SK-N-SH treated with all-trans-retinoic acid at 6 μM for 48 hours (cell line): Measurements from ENCODE around the gene TSPAN15.

Source experiments
- ATAC-seq: fragments of 200-7000 bp; cut with Tn5 transposase; 3 replicates; pipeline ENCODE4 v1.9.1; 2020; ENCODE audit warnings: mild to moderate bottlenecking, moderate library complexity
- ARNTL ChIP-seq: fragments of 450-650 bp; formaldehyde crosslinking; IDR thresholded peaks from 2 replicates; pipeline ENCODE4 v1.5.0; 2020; ENCODE audit warnings: low read depth, mild to moderate bottlenecking, moderate library complexity, borderline replicate concordance
- BACH2 ChIP-seq: fragments of 250-450 bp; sonication (Bioruptor Pico); IDR thresholded peaks from 2 replicates; pipeline ENCODE4 v1.9.0; 2021; ENCODE audit warnings: mild to moderate bottlenecking, borderline replicate concordance
- CREB5 ChIP-seq: fragments of 250-450 bp; sonication (Bioruptor Pico); IDR thresholded peaks from 2 replicates; pipeline ENCODE4 v1.5.1; 2020; ENCODE audit warnings: low read depth, mild to moderate bottlenecking, moderate library complexity
- CSDC2 ChIP-seq: fragments of 250-450 bp; sonication (Bioruptor Pico); IDR thresholded peaks from 2 replicates; pipeline ENCODE4 v1.5.0; 2020; ENCODE audit warnings: mild to moderate bottlenecking, moderate library complexity
- ESRRG ChIP-seq: fragments of 250-450 bp; sonication (Bioruptor Pico); IDR thresholded peaks from 2 replicates; pipeline ENCODE4 v1.6.1; 2021; ENCODE audit warnings: mild to moderate bottlenecking
- GLIS3 ChIP-seq: fragments of 250-450 bp; sonication (Bioruptor Pico); IDR thresholded peaks from 2 replicates; pipeline ENCODE4 v1.5.0; 2020; ENCODE audit warnings: mild to moderate bottlenecking, moderate library complexity
- ISL1 ChIP-seq: fragments of 250-450 bp; sonication (Bioruptor Pico); IDR thresholded peaks from 2 replicates; pipeline ENCODE4 v2.1.2; 2022; ENCODE audit warnings: mild to moderate bottlenecking, moderate library complexity
- OSR1 ChIP-seq: fragments of 250-450 bp; sonication (Bioruptor Pico); IDR thresholded peaks from 2 replicates; pipeline ENCODE4 v1.8.0; 2022; ENCODE audit warnings: moderate library complexity, mild to moderate bottlenecking, inconsistent platforms
- POU6F1 ChIP-seq: fragments of 250-450 bp; sonication (Bioruptor Pico); IDR thresholded peaks from 2 replicates; pipeline ENCODE4 v1.8.0; 2021; ENCODE audit warnings: low read depth, mild to moderate bottlenecking, moderate library complexity, borderline replicate concordance
- RARB ChIP-seq: fragments of 250-450 bp; sonication (Bioruptor Pico); IDR thresholded peaks from 2 replicates; pipeline ENCODE4 v1.8.0; 2021; ENCODE audit warnings: mild to moderate bottlenecking, moderate library complexity
- TCF4 ChIP-seq: fragments of 250-450 bp; sonication (Bioruptor Pico); IDR thresholded peaks from 2 replicates; pipeline ENCODE4 v1.8.0; 2021; ENCODE audit warnings: mild to moderate bottlenecking, moderate library complexity, borderline replicate concordance
- TOX ChIP-seq: fragments of 250-450 bp; sonication (Bioruptor Pico); IDR thresholded peaks from 2 replicates; pipeline ENCODE4 v1.8.0; 2021; ENCODE audit warnings: mild to moderate bottlenecking, moderate library complexity, borderline replicate concordance
- TSHZ2 ChIP-seq: fragments of 250-450 bp; sonication (Bioruptor Pico); IDR thresholded peaks from 2 replicates; pipeline ENCODE4 v1.5.0; 2020; ENCODE audit warnings: mild to moderate bottlenecking, moderate library complexity
- ZC3H10 ChIP-seq: fragments of 250-450 bp; sonication (Bioruptor Pico); IDR thresholded peaks from 2 replicates; pipeline ENCODE4 v1.5.1; 2021; ENCODE audit warnings: mild to moderate bottlenecking, moderate library complexity
- ZFP30 ChIP-seq: fragments of 450-650 bp; formaldehyde crosslinking; IDR thresholded peaks from 2 replicates; pipeline ENCODE4 v1.5.0; 2022; ENCODE audit warnings: mild to moderate bottlenecking, moderate library complexity
- ZNF565 ChIP-seq: fragments of 450-650 bp; formaldehyde crosslinking; conservative IDR thresholded peaks from 2 replicates; pipeline ENCODE4 v1.5.0; 2020; ENCODE audit warnings: low read depth, mild to moderate bottlenecking, moderate library complexity
- ZNF70 ChIP-seq: fragments of 450-650 bp; formaldehyde crosslinking; IDR thresholded peaks from 2 replicates; pipeline ENCODE4 v1.5.0; 2020; ENCODE audit warnings: mild to moderate bottlenecking, moderate library complexity
- ZNF8 ChIP-seq: fragments of 450-650 bp; formaldehyde crosslinking; IDR thresholded peaks from 2 replicates; pipeline ENCODE4 v1.5.0; 2020; ENCODE audit warnings: mild to moderate bottlenecking, moderate library complexity

The TSPAN15 gene

GRCh38 chr10:69415951-69416350 is 35.3 kb upstream of the TSPAN15 start:
- no peak for ATAC-seq
- TF ChIP-seq ZNF70 (CRISPR knock-in tag) (no peak), CSDC2 (no peak), ISL1 (CRISPR knock-in tag) (no peak), ESRRG (CRISPR knock-in tag) (no peak), OSR1 (CRISPR knock-in tag) (no peak), RARB (CRISPR knock-in tag) (no peak), GLIS3 (CRISPR knock-in tag) (no peak), TSHZ2 (no peak), ZFP30 (CRISPR knock-in tag) (no peak), ZNF8 (CRISPR knock-in tag) (no peak), ZC3H10 (no peak), ARNTL (CRISPR knock-in tag) (no peak), ZNF565 (CRISPR knock-in tag) (no peak), POU6F1 (CRISPR knock-in tag) (no peak), CREB5 (CRISPR knock-in tag) (no peak), TOX (no peak)
- TF ChIP-seq, all 23 proteins: peak for 0

- TF ChIP-seq ZFP30 (CRISPR knock-in tag) (no peak), ISL1 (CRISPR knock-in tag) (no peak), POU6F1 (CRISPR knock-in tag) (no peak), RARB (CRISPR knock-in tag) (no peak), TCF4 (CRISPR knock-in tag) (no peak), OSR1 (CRISPR knock-in tag) (no peak), ESRRG (CRISPR knock-in tag) (no peak), CSDC2 (no peak)
These were observed 34.6 kb upstream of the TSPAN15 start, which contains the start of gene TACR2 for GRCh38 chr10:69416695-69417094. Gene TACR2 (minus strand): TSS chr10:69416918. CDS start chr10:69416323, 595 bp downstream.

GRCh38 chr10:69417542-69417941 is 33.7 kb upstream of the TSPAN15 start:
- TF ChIP-seq ARNTL (CRISPR knock-in tag) (no peak), BACH2 (CRISPR knock-in tag) (no peak), TOX (no peak), CREB5 (CRISPR knock-in tag) (no peak), ZFP30 (CRISPR knock-in tag) (no peak), RARB (CRISPR knock-in tag) (no peak)
- no peak for ATAC-seq

More at GRCh38 chr10:69416695-69417094, 34.6 kb upstream of the TSPAN15 start, which contains the start of gene TACR2:
- ATAC-seq: no peak

GRCh38 chr10:69418052-69418752 is 33.1 kb upstream of the TSPAN15 start:
- TF ChIP-seq BACH2 (CRISPR knock-in tag) (no peak), CREB5 (CRISPR knock-in tag) (no peak), ZNF565 (CRISPR knock-in tag) (no peak), TSHZ2 (no peak)

More at GRCh38 chr10:69418052-69418752, 33.1 kb upstream of the TSPAN15 start:
- ATAC-seq: no peak
